Measurements from ENCODE around the gene RACGAP1.

RACGAP1 gene

DNA sequence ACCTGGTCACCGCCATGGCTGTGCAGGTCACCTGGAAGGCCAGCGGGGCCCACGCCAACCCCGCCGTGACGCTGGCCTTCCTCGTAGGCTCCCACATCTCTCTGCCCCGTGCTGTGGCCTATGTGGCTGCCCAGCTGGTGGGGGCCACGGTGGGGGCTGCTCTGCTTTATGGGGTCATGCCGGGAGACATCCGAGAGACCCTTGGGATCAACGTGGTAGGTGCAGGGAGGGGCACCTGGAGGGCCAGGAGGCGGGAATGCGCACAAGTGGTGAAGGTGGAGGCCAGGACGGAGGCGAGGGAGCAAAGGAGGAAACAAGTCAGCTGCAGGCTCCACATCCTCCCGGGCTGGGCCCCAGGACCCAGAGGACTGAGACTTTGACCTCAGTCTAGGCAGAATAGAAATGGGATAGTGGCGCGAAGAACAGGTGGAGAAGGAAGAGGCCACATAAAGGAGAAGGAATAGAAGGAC lies 51.9 kb downstream of the RACGAP1 start:
- Histone ChIP-seq H3K4me3 (ENCODE audit: low read depth, low read length) (no peak overlapping the region), H3K9ac (ENCODE audit: low read length) (no peak overlapping the region), H3K36me3 (ENCODE audit: control insufficient read depth, insufficient read depth, low read length) (no peaks in the 10 kb centered on the region), H3K9me3 (ENCODE audit: control insufficient read depth, insufficient read depth, low read depth, low read length) (no peaks in the 10 kb centered on the region), H3K27me3 (ENCODE audit: control insufficient read depth, insufficient read depth, low read length) (peaks cover 35% of the 10 kb centered on the region), H3K4me1 (ENCODE audit: control insufficient read depth, insufficient read depth, low read length) (peaks cover 9% of the 10 kb centered on the region; the same call in 1 of the 2 replicates), H3K27ac (ENCODE audit: low read depth, low read length) (no peak overlapping the region)

DNA sequence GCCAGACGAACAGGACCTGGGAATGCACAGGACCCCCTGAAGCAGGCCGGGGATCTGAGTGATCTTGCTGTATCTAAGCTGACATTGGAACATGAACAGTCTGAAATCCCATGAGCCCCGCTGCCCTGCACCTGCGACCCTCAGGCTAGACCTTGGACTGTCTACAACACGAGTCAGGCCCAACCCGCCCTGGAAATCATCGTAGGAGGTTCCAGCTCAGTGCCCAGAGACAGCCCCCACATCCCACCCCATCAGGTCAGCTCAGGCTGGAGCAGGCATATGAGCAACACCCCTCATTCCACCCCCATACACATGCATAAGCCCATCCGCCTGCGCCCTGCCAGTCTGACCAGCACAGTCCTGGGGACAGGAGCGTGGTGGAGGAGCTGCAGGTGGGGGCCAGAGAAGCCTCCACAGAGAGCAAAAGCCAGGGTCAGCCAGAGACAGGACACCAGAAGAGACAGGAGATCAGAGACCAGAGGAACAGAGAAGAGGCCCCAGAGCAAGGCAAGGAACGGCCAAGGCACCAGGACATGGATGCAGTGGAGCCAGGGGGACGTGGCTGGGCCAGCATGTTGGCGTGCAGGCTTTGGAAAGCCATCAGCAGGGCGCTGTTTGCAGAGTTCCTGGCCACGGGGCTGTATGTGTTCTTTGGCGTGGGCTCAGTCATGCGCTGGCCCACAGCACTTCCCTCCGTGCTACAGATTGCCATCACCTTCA lies 52.5 kb downstream of the RACGAP1 start, which contains the start of gene AQP6:
AQP6 (plus strand) TSS at position 307 of the 720 bp plus-strand sequence; CDS start at position 534, 227 bp downstream.
- Histone ChIP-seq H3K9ac (ENCODE audit: low read length) (no peak within 1 kb of the TSS), H3K4me3 (ENCODE audit: low read depth, low read length) (no peak within 1 kb of the TSS), H3K27me3 (ENCODE audit: control insufficient read depth, insufficient read depth, low read length) (peaks cover 41% of the 10 kb centered on the region), H3K4me1 (ENCODE audit: control insufficient read depth, insufficient read depth, low read length) (peaks cover 12% of the 10 kb centered on the region), H3K36me3 (ENCODE audit: control insufficient read depth, insufficient read depth, low read length) (no peaks in the 10 kb centered on the region), H3K27ac (ENCODE audit: low read depth, low read length) (no peak within 1 kb of the TSS), H3K9me3 (ENCODE audit: control insufficient read depth, insufficient read depth, low read depth, low read length) (no peaks in the 10 kb centered on the region)

DNA sequence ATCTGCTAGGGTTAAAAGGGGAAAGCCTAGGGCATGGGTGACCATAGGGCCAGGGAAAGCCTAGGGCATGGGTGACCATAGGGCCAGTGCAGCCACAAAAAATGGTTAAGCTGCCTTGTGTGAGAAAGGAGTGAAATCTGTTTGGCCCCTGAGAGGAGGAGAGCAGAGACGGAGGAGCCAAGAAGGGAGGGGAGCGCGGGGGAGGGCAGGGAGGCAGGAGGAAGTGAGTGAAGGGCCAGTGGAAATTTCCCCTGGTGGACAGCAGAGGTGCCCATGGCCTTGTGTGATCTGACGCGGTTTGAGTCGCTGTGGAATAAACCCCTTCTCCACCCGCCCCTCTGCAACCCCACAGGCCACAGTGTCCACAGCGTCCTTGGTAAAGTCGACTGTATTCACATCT lies 53.2 kb downstream of the RACGAP1 start:
- peaks cover 17% of the 10 kb centered on the region for H3K4me1 ChIP-seq (ENCODE audit: control insufficient read depth, insufficient read depth, low read length)

DNA sequence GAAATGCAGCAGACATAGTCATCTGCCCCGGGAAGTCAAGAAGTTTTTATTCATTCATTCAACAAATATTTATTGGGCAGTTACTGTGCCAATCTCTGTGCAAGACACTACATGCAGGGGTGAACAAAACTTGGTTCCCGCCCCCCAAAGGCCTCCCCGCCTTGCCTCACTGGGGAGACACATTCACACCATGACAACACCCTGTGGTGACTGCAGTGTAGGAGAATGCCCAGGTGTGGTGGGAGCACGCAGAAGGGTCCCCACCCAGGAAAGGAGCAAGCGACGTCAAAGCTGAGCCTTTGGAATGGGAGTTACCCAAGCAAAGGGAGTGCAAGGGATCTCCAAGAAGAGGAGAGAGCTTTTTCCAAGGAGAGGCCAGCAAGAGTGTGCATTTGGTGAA lies 54.2 kb downstream of the RACGAP1 start:
- no peaks in the 10 kb centered on the region for H3K36me3 ChIP-seq (ENCODE audit: control insufficient read depth, insufficient read depth, low read length)
- H3K9me3 ChIP-seq (ENCODE audit: control insufficient read depth, insufficient read depth, low read depth, low read length): no peaks in the 10 kb centered on the region
- peaks cover 56% of the 10 kb centered on the region for H3K27me3 ChIP-seq (ENCODE audit: control insufficient read depth, insufficient read depth, low read length)
- H3K4me3 ChIP-seq (ENCODE audit: low read depth, low read length): no peak overlapping the region
- H3K9ac ChIP-seq (ENCODE audit: low read length): no peak overlapping the region
- H3K4me1 ChIP-seq (ENCODE audit: control insufficient read depth, insufficient read depth, low read length): peaks cover 24% of the 10 kb centered on the region
- no peak overlapping the region for H3K27ac ChIP-seq (ENCODE audit: low read depth, low read length)

More for the DNA sequence above, 53.2 kb downstream of the RACGAP1 start:
- H3K36me3 ChIP-seq (ENCODE audit: control insufficient read depth, insufficient read depth, low read length): no peaks in the 10 kb centered on the region
- H3K27ac ChIP-seq (ENCODE audit: low read depth, low read length): no peak overlapping the region
- H3K9me3 ChIP-seq (ENCODE audit: control insufficient read depth, insufficient read depth, low read depth, low read length): no peaks in the 10 kb centered on the region
- peaks cover 47% of the 10 kb centered on the region for H3K27me3 ChIP-seq (ENCODE audit: control insufficient read depth, insufficient read depth, low read length)
- no peak overlapping the region for H3K9ac ChIP-seq (ENCODE audit: low read length)
- H3K4me3 ChIP-seq (ENCODE audit: low read depth, low read length): no peak overlapping the region

DNA sequence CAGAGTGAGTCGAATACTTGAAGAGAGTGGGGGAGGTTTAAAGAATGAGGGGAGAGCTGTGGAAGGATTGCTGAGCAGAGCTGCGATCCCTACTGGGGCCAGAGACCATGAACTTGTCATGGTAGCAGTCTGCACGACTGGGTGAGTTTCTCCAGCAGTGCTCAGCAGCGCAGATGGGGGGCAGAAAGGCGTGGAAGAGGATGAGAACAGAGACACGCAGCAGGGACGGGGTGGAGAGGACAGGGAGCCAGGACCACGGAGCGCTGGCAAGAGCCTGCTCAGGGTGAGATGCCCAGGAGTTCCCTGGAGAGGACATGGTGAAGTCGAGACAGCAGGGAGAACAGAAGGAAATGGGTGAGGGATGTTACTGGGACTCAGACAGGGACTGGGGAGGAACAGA lies 54.6 kb downstream of the RACGAP1 start:
- H3K4me3 ChIP-seq (ENCODE audit: low read depth, low read length): no peak overlapping the region
- H3K9ac ChIP-seq (ENCODE audit: low read length): no peak overlapping the region
- H3K27me3 ChIP-seq (ENCODE audit: control insufficient read depth, insufficient read depth, low read length): peaks cover 60% of the 10 kb centered on the region
- no peaks in the 10 kb centered on the region for H3K36me3 ChIP-seq (ENCODE audit: control insufficient read depth, insufficient read depth, low read length)
- H3K27ac ChIP-seq (ENCODE audit: low read depth, low read length): no peak overlapping the region
- peaks cover 23% of the 10 kb centered on the region for H3K4me1 ChIP-seq (ENCODE audit: control insufficient read depth, insufficient read depth, low read length)
- H3K9me3 ChIP-seq (ENCODE audit: control insufficient read depth, insufficient read depth, low read depth, low read length): no peaks in the 10 kb centered on the region

DNA sequence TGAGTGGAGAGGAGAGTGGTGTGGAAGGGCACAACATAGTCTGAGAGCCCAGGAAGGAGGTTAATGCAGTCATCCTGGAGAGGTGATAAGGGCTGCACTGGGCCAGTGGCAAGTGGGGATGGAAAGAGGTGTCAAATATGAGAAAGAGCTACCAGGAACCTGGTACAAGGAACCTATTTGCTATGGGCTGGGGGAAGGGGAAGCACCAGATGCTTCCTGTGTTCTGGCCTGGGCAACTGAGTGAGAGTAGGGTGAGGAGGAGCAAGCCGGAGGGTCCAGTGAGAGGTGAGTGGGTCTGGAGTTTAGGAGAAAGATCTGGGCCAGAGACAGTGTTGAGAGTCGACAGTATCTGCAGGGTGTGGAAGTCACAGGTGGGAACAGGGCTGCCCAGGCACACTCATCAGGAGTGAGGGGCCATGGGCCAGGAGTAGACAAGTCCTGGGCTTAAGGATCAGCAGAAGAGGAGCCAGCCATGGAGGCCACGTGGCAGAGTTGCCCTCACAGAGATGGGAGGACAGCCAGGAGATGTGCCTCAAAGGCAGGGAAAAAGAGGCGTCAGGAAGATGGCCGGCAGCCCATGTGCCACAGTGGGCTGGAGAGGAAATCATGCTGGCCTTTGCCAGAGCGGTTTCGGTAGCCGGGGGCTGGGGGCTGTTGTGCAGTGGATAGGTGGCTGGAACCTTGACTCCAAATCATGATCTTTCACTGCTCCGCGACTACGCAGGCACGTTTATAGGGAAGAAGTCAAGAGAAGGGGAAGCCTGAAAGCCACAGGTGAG lies 55.5 kb downstream of the RACGAP1 start:
- H3K27me3 ChIP-seq (ENCODE audit: control insufficient read depth, insufficient read depth, low read length): peaks cover 66% of the 10 kb centered on the region
- H3K27ac ChIP-seq (ENCODE audit: low read depth, low read length): no peak overlapping the region
- H3K9ac ChIP-seq (ENCODE audit: low read length): no peak overlapping the region
- H3K36me3 ChIP-seq (ENCODE audit: control insufficient read depth, insufficient read depth, low read length): no peaks in the 10 kb centered on the region
- H3K9me3 ChIP-seq (ENCODE audit: control insufficient read depth, insufficient read depth, low read depth, low read length): no peaks in the 10 kb centered on the region
- peaks cover 18% of the 10 kb centered on the region for H3K4me1 ChIP-seq (ENCODE audit: control insufficient read depth, insufficient read depth, low read length)
- no peak overlapping the region for H3K4me3 ChIP-seq (ENCODE audit: low read depth, low read length)

DNA sequence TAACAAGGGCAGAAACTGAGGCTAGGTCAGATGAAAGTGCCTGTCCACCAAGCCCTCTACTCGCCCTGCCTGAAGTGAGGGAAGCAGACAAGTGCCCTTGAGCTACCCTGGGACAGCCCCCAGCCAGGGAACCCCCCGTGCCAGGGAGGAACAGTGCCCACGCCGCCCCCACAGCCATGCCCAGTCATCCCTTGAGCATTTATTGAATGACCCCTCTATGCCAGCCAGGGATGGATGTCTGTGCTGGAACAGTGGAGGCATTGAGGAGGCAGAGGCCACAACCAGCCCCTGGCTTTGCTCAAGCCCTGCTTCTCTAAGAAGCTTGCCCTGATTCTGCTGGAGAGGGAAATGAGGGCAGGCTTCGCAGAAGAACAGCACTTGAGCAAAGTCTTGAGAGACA lies 56.3 kb downstream of the RACGAP1 start:
- H3K4me3 ChIP-seq (ENCODE audit: low read depth, low read length): no peak overlapping the region
- no peaks in the 10 kb centered on the region for H3K9me3 ChIP-seq (ENCODE audit: control insufficient read depth, insufficient read depth, low read depth, low read length)
- peaks cover 18% of the 10 kb centered on the region for H3K4me1 ChIP-seq (ENCODE audit: control insufficient read depth, insufficient read depth, low read length)
- peaks cover 74% of the 10 kb centered on the region for H3K27me3 ChIP-seq (ENCODE audit: control insufficient read depth, insufficient read depth, low read length)
- no peak overlapping the region for H3K27ac ChIP-seq (ENCODE audit: low read depth, low read length)
- no peaks in the 10 kb centered on the region for H3K36me3 ChIP-seq (ENCODE audit: control insufficient read depth, insufficient read depth, low read length)
- no peak overlapping the region for H3K9ac ChIP-seq (ENCODE audit: low read length)

DNA sequence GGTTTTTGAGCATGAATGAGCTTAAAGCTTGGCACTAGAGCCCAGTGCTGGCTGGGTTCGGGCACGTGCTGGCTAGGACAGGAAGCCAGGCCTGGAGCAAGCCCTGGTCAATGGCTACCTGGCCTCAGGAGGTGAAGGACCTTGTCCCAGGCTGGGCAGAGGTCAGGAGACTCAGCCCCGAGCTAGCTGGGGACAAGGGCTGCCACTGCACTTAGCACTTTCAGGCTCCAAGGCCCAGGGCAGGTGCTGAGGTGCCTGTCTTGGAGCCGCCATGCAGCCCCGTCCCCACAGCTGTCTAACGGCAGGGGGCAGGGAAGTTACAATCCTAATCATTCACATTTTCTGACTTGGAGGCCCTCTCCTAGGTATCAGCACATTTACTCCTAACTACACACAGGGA lies 56.8 kb downstream of the RACGAP1 start:
- H3K9ac ChIP-seq (ENCODE audit: low read length): no peak overlapping the region
- no peaks in the 10 kb centered on the region for H3K9me3 ChIP-seq (ENCODE audit: control insufficient read depth, insufficient read depth, low read depth, low read length)
- peaks cover 80% of the 10 kb centered on the region for H3K27me3 ChIP-seq (ENCODE audit: control insufficient read depth, insufficient read depth, low read length)
- H3K36me3 ChIP-seq (ENCODE audit: control insufficient read depth, insufficient read depth, low read length): no peaks in the 10 kb centered on the region
- H3K4me1 ChIP-seq (ENCODE audit: control insufficient read depth, insufficient read depth, low read length): peaks cover 18% of the 10 kb centered on the region
- no peak overlapping the region for H3K27ac ChIP-seq (ENCODE audit: low read depth, low read length)
- H3K4me3 ChIP-seq (ENCODE audit: low read depth, low read length): no peak overlapping the region

DNA sequence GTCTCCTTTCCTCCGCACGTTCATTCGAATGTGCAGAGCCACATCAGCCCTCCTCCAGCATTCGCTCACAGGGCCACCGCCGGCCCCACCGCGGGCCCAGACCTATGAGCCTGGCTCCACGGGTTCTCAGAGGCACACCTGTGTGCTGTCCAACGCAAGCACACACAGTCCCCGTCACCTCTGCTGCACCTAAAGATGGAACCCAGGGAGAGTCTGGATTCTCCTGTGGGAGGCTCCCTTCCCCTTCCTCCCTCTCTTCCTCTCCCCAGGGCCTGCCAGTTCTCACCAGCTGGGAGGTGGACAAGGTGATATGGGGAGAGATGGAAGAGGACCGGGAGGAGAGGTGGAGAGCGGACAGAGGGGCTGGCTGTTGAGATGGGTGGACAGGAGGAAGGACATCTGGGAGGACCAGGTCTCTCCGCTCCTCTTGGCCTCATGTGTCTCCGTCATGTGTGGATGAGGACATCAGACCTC lies 57.5 kb downstream of the RACGAP1 start:
- Histone ChIP-seq H3K4me3 (ENCODE audit: low read depth, low read length) (peak overlapping the region; percentile 61), H3K9me3 (ENCODE audit: control insufficient read depth, insufficient read depth, low read depth, low read length) (no peaks in the 10 kb centered on the region), H3K27ac (ENCODE audit: low read depth, low read length) (no peak overlapping the region), H3K9ac (ENCODE audit: low read length) (no peak overlapping the region), H3K4me1 (ENCODE audit: control insufficient read depth, insufficient read depth, low read length) (peaks cover 18% of the 10 kb centered on the region), H3K27me3 (ENCODE audit: control insufficient read depth, insufficient read depth, low read length) (peaks cover 85% of the 10 kb centered on the region), H3K36me3 (ENCODE audit: control insufficient read depth, insufficient read depth, low read length) (no peaks in the 10 kb centered on the region)

DNA sequence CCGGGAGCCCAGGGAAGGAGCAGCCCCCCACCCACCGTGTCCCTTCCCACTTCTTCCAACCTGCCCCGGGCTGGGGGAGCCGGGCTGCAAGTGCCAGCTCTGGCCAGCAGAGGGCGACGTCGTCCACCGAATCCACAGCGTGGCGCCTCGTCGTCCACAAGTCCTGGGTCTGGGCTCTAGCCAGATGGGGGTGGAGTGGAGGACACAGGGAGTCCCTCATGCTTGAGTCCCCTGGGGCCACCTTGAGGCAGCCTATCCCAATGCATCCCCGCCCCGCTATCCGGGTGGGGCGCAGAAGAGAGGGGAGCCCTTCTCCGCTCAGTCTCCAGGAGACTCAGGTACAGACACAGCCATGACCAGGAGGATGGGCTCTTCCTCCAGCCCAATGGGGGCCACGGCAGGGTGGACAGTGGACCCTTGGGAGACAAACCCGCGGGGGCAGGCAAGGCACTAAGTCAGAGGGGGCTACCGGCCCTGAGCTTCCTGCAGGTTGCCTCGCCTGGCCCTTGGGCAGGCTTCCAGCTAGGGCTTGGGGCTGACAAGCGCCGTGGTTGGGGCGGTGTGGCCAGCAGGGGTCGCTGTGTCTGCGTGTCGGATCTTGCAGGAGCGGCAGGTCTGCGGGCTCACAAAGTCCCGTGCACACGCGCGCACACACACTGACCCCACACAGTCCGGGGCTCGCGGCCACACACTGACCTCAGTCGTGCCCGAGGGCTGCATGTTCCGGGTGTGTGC lies 58.1 kb downstream of the RACGAP1 start:
- Histone ChIP-seq H3K4me3 (ENCODE audit: low read depth, low read length) (peak overlapping the region; percentile 61), H3K36me3 (ENCODE audit: control insufficient read depth, insufficient read depth, low read length) (no peaks in the 10 kb centered on the region), H3K9me3 (ENCODE audit: control insufficient read depth, insufficient read depth, low read depth, low read length) (no peaks in the 10 kb centered on the region), H3K4me1 (ENCODE audit: control insufficient read depth, insufficient read depth, low read length) (peaks cover 18% of the 10 kb centered on the region), H3K27ac (ENCODE audit: low read depth, low read length) (no peak overlapping the region), H3K27me3 (ENCODE audit: control insufficient read depth, insufficient read depth, low read length) (peaks cover 88% of the 10 kb centered on the region), H3K9ac (ENCODE audit: low read length) (peak overlapping the region; percentile 36)
